Right forelimb (tissue), 1 donor: ENCODE measurements around the gene TMED4.
"Not testable (repeated sequence)": the region's sequence is repeated elsewhere in the genome, so short reads cannot be mapped to it uniquely, and the experiment has no call there.

ENCODE experiments used
- DNase-seq: peaks from one replicate; pipeline ENCODE4 v3.0.0-alpha.2; 2018

Gene TMED4

GRCh38 chr7:44568771-44569560 is 13.1 kb downstream of the TMED4 start:
- DNase-seq: no peak

DNA sequence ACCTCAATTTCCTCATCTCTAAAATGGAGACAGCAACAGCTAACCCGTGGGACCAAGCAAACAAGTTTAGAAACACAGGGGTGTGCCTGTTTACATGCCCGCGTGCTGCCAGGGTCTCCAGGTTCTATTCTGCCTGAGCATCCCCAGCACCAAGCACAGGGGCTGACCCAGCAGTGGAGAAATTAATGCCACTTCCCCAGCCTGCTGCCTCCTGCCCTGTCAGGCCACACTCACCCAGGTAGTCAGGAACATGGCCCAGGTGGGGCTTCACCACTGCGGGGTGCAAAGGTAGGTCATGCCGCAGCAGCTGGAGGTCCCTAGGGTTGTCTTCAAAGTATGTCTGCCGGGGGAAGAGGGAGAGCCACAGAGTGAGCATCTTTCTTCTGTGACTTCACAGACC is 14.1 kb downstream of the TMED4 start:
- DNase-seq: no peak

DNA sequence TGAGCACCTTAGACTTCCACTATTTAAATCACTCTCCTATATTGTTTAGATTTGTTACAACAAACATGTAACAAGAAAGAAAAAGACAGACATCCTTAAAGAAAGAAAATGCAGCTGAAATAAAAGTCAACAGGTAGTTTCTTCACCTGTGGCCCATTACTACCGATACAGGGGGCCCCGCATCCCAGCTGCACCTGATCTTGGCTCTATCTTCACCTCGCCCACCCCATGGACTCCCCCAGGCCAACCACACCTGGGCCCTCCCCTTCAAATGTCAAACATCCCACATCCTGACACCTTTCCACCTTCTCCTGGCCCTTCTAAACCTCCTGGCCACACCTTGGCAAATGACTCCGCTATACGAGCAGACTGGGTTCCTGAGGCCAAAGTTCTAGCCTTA is 15.4 kb downstream of the TMED4 start:
- DNase-seq: no peak

- no peak for DNase-seq
These were observed 16.1 kb downstream of the TMED4 start for GRCh38 chr7:44565795-44566559.

DNA sequence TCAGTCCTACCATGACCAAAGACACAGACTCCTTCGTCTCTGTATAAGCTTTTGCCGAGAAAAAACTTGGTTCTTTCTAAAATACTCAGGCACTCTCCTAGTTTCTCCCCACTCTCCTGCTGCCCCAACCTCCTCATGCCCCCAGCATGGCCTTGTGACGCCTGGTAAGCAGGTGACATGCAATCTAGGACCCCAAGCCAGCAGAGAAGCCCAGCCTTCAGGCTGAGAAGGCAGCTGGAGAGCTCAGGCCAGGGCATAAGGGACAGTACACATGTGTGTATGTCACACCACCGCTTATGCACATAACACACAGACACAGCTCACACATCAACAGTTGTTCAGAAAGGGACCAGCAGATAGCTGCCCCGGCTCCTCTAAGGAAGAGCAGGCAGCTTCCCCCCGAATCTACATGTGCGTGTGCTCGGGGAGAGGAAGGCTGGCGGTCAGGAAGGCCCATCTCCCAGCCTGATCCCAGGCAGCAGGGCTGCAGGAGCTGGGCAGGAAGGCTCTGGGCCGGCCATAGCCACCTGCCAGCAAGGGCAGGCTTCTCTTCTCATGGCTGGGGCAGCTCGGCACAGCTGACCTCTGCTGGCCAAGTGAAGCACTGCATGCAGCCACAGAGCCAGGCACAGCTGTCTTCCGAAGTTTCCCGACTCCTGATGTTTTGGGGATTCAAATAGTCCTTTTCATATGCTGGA is 16.8 kb downstream of the TMED4 start:
- DNase-seq: peak; percentile 73

GRCh38 chr7:44564606-44565005 is 17.4 kb downstream of the TMED4 start:
- no peak for DNase-seq

- DNase-seq: no peak
These were observed 18.8 kb downstream of the TMED4 start for GRCh38 chr7:44563171-44563679.

- not testable (repeated sequence) for DNase-seq
These were observed 19.4 kb downstream of the TMED4 start for GRCh38 chr7:44562622-44562962.

GRCh38 chr7:44561962-44562621 is 19.9 kb downstream of the TMED4 start:
- no peak for DNase-seq

- DNase-seq: no peak
These were observed 20.6 kb downstream of the TMED4 start for GRCh38 chr7:44561481-44561880.

DNA sequence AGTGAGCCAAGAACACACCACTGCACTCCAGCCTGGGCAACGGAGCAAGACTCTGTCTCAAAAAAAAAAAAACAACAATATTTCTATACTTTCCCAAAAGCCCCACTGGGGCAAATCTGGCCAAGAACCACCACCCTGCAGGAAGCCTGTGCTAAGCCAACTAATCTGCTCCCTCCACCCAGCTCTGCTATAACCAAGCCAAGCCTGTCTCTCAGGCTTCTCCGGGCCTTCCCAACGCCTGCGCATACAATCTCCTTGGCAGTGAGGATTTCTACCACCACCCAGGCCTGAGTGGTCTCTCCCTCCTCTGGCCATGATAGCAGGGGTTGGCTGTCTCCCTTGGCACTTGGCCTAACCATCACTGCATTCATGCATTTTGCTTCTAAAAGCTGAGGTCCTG is 22.5 kb downstream of the TMED4 start:
- no peak for DNase-seq

GRCh38 chr7:44557485-44557884 is 24.5 kb downstream of the TMED4 start:
- no peak for DNase-seq

DNA sequence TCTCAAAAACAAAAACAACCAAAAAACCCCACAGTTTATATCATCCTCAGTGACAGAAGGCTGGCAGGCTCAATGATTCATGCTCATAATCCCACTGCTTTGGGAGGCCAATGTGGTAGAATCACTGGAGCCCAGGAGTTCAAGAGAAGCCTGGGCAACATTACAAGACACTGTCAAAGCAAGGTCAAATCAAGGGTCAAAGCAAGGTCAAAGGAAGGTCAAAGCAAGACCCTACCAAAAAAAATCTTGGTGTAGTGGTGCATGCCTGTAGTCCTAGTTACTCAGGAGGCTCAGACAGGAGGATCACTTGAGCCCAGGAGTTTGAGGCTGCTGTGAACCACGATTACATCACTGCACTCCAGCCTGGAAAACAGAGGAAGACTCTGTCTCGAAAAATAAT is 26.7 kb downstream of the TMED4 start:
- no peak for DNase-seq

- DNase-seq: not testable (repeated sequence)
These were observed 29.5 kb downstream of the TMED4 start for GRCh38 chr7:44552473-44553005.

DNA sequence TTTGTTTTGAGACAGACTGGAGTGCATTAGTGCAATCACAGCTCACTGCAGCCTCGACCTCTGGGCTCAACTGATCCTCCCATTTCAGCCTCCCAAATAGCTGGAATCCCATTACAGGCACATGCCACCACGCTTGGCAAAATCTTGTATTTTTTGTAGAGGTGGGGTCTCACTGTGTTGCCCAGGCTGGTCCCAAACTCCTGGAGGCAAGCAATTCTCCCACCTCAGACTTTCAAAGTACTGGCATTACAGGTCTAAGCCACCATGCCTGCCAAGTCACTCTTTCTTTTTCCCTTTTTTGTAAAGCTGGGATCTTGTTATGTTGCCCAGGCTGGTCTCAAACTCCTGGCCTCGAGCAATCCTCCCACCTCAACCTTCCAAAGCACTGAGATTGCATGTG is 32.6 kb downstream of the TMED4 start:
- no peak for DNase-seq

DNA sequence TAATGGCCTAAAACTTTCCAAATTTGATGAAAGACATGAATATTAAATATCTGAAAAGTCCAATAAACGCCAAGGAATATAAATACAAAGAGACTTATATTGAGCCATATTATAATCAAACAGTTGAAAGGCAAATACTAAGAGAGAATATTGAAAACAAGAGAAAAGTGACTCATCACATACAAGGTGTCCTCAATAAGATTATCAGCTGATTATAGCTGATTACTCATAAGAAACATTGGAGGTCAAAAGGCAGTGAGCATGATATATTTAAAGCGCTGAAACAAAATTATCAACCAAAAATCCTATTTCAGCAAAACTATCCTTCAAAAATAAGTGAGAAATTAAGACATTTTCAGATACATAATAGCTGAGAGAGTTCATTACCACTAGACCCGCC is 33.1 kb downstream of the TMED4 start:
- no peak for DNase-seq

- no peak for DNase-seq
These were observed 34.3 kb downstream of the TMED4 start for GRCh38 chr7:44547536-44548231.

GRCh38 chr7:44541876-44542610 is 40.0 kb downstream of the TMED4 start:
- no peak for DNase-seq

GRCh38 chr7:44541028-44541869 is 40.8 kb downstream of the TMED4 start, which contains the start of gene NPC1L1:
Gene NPC1L1 (minus strand): TSS chr7:44541330. CDS start chr7:44541259, 71 bp downstream.
- DNase-seq: no peak

DNA sequence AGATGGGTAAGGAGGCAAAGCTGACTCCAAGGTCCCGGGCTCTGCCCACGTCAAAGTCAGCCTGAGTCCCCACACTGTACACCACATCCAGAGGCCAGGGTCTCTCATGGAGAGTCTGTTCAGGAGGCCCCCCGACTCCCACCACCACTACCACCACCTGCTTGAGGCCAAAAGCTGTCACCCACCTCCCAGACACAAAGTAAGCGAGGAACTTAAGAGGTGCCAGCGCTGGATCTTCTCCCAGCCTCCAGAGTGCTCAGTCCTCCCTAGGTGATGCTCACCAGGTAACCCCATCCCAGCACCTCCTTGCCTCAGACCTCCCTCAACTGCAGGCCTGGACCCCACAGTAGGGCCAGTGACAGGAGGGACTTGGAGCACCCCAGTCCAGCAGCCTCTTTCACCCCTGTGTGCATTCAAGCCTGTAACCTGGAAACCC is 41.4 kb downstream of the TMED4 start:
- no peak for DNase-seq
